IMR-90 (cell line): ENCODE measurements around the gene TBC1D22A. TPM values are rescaled to one million over a fixed set of nuclear protein-coding genes. Genes with fewer than 3 reads are reported as not detected.

Experiments
- ATAC-seq: fragments of 200-7000 bp; cut with Tn5 transposase; 2 replicates; pipeline ENCODE4 v1.9.1; 2020; ENCODE audit warnings: low read depth, mild to moderate bottlenecking, moderate library complexity
- BruUV-seq: library from RNA; stranded (reverse); fragments of 400-500 nt; replicated peaks from 2 replicates; lab custom pipeline; 2021; lab: Mats Ljungman, UMichigan
- CTCF ChIA-PET: fragments of 300-600 bp; formaldehyde crosslinking; extraction: SDS; loops from one replicate; lab custom pipeline; 2021; ENCODE audit warnings: antibody characterized with exemption; lab: Yijun Ruan, JAX
- POLR2A ChIA-PET: fragments of 300-600 bp; sonication (Branson Sonifier 250); formaldehyde crosslinking; loops from one replicate; lab custom pipeline; 2022; ENCODE audit warnings: antibody characterized with exemption; ENCODE audit not compliant: unreplicated experiment; lab: Charles Lee
- DNase-seq: peaks from one replicate; pipeline ENCODE4 v3.0.0; 2013
- H2AFZ ChIP-seq: replicated peaks from 2 replicates; pipeline ENCODE3; 2013; ENCODE audit warnings: low read length, mild to moderate bottlenecking; ENCODE audit not compliant: poor library complexity
- H2AK5ac ChIP-seq: 2 replicates; pipeline ENCODE4 v1.6.1; 2013; ENCODE audit warnings: low read depth, low read length, inconsistent platforms
- H2AK9ac ChIP-seq: replicated peaks from 2 replicates; pipeline ENCODE3; 2013; ENCODE audit warnings: mild to moderate bottlenecking, low read depth, low read length, moderate library complexity; ENCODE audit not compliant: poor library complexity
- H2BK120ac ChIP-seq: 2 replicates; pipeline ENCODE4 v1.6.1; 2013; ENCODE audit warnings: low read depth, low read length, inconsistent platforms
- H2BK15ac ChIP-seq: 3 replicates; pipeline ENCODE4 v1.6.1; 2013; ENCODE audit warnings: low read depth, low read length, inconsistent platforms
- H2BK20ac ChIP-seq: 2 replicates; pipeline ENCODE4 v1.6.1; 2013; ENCODE audit warnings: low read depth, mild to moderate bottlenecking, inconsistent platforms, low read length, moderate library complexity
- H2BK5ac ChIP-seq: 2 replicates; pipeline ENCODE4 v1.6.1; 2013; ENCODE audit warnings: mild to moderate bottlenecking, low read depth, low read length, inconsistent platforms; ENCODE audit not compliant: poor library complexity, severe bottlenecking
- H3K14ac ChIP-seq: replicated peaks from 2 replicates; pipeline ENCODE4 v1.6.1; 2013; ENCODE audit warnings: low read depth, low read length, inconsistent platforms
- H3K18ac ChIP-seq: 2 replicates; pipeline ENCODE4 v1.6.1; 2013; ENCODE audit warnings: low read depth, low read length, control low read depth
- H3K23ac ChIP-seq: 2 replicates; pipeline ENCODE4 v1.6.1; 2013; ENCODE audit warnings: low read depth, low read length, inconsistent platforms
- H3K27ac ChIP-seq: 2 replicates; pipeline ENCODE4 v1.5.1; 2013; ENCODE audit warnings: mild to moderate bottlenecking, control low read depth, low read length; ENCODE audit not compliant: insufficient read depth
- H3K27me3 ChIP-seq: 2 replicates; pipeline ENCODE4 v1.6.1; 2013; ENCODE audit warnings: low read length; ENCODE audit not compliant: control insufficient read depth, insufficient read depth
- H3K36me3 ChIP-seq: 2 replicates; pipeline ENCODE4 v1.6.1; 2013; ENCODE audit warnings: low read length, mixed read lengths; ENCODE audit not compliant: control insufficient read depth, insufficient read depth
- H3K4ac ChIP-seq: 2 replicates; pipeline ENCODE4 v1.6.1; 2013; ENCODE audit warnings: low read depth, low read length, inconsistent platforms
- H3K4me1 ChIP-seq: 2 replicates; pipeline ENCODE4 v1.6.1; 2013; ENCODE audit warnings: low read length, mixed read lengths; ENCODE audit not compliant: control insufficient read depth, insufficient read depth
- H3K4me2 ChIP-seq: 2 replicates; pipeline ENCODE4 v1.6.1; 2013; ENCODE audit warnings: low read depth, mild to moderate bottlenecking, control low read depth, low read length, moderate library complexity
- H3K4me3 ChIP-seq: 2 replicates; pipeline ENCODE4 v1.5.1; 2013; ENCODE audit warnings: low read depth, mild to moderate bottlenecking, control low read depth, low read length, moderate library complexity; ENCODE audit not compliant: insufficient read depth
- H3K56ac ChIP-seq: 2 replicates; pipeline ENCODE4 v1.6.1; 2013; ENCODE audit warnings: low read length, inconsistent platforms; ENCODE audit not compliant: insufficient read depth; ENCODE audit errors: extremely low read depth
- H3K79me1 ChIP-seq, 2 experiments: 2 replicates each; pipeline ENCODE4 v1.6.1; 2013; ENCODE audit warnings: low read length in 2 of 2, inconsistent platforms in 1 of 2, low read depth in 1 of 2
- H3K9ac ChIP-seq: 2 replicates; pipeline ENCODE4 v1.6.1; 2013; ENCODE audit warnings: low read depth, low read length, control low read depth
- H3K9me1 ChIP-seq: 2 replicates; pipeline ENCODE4 v1.6.1; 2013; ENCODE audit warnings: low read length, inconsistent platforms; ENCODE audit not compliant: insufficient read depth
- H3K9me3 ChIP-seq: 2 replicates; pipeline ENCODE4 v1.6.1; 2013; ENCODE audit warnings: low read length; ENCODE audit not compliant: control insufficient read depth, insufficient read depth
- H4K20me1 ChIP-seq: 2 replicates; pipeline ENCODE4 v1.6.1; 2013; ENCODE audit warnings: low read length, inconsistent platforms; ENCODE audit not compliant: insufficient read depth
- H4K5ac ChIP-seq: 2 replicates; pipeline ENCODE4 v1.6.1; 2013; ENCODE audit warnings: mild to moderate bottlenecking, low read depth, low read length, control low read depth
- H4K8ac ChIP-seq, 2 experiments: 2 replicates each; pipeline ENCODE4 v1.6.1; 2013; ENCODE audit warnings: low read depth in 2 of 2, low read length in 2 of 2, control low read depth in 1 of 2, inconsistent platforms in 1 of 2
- H4K91ac ChIP-seq: 2 replicates; pipeline ENCODE4 v1.6.1; 2013; ENCODE audit warnings: low read depth, low read length, inconsistent platforms; ENCODE audit not compliant: insufficient read depth
- CEBPB ChIP-seq: IDR thresholded peaks from 2 replicates; pipeline ENCODE4 v1.6.1; 2012; ENCODE audit warnings: low read depth, low read length, improper control_type of control experiment
- FOS ChIP-seq: fragments of 150-350 bp; IDR thresholded peaks from 2 replicates; pipeline ENCODE4 v1.6.1; 2016; ENCODE audit warnings: low read depth, low read length
- MAFK ChIP-seq: IDR thresholded peaks from 2 replicates; pipeline ENCODE4 v1.6.1; 2012; ENCODE audit warnings: low read depth, low read length, improper control_type of control experiment
- MAZ ChIP-seq: IDR thresholded peaks from 2 replicates; pipeline ENCODE4 v1.6.1; 2012; ENCODE audit warnings: low read depth, mild to moderate bottlenecking, low read length, improper control_type of control experiment, moderate library complexity, borderline replicate concordance
- MXI1 ChIP-seq: IDR thresholded peaks from 2 replicates; pipeline ENCODE4 v1.6.1; 2012; ENCODE audit warnings: low read depth, mild to moderate bottlenecking, low read length, moderate library complexity, borderline replicate concordance
- POLR2A ChIP-seq: IDR thresholded peaks from 2 replicates; pipeline ENCODE4 v1.6.1; 2012; ENCODE audit warnings: mild to moderate bottlenecking, low read depth, low read length
- RAD21 ChIP-seq: IDR thresholded peaks from 2 replicates; pipeline ENCODE4 v1.6.1; 2012; ENCODE audit warnings: low read length, improper control_type of control experiment
- RFX5 ChIP-seq: IDR thresholded peaks from 2 replicates; pipeline ENCODE4 v1.8.0; 2012; ENCODE audit warnings: low read depth, mild to moderate bottlenecking, low read length, moderate library complexity
- WGBS, 2 experiments: methylation state at CpG; one replicate each; pipeline versions ENCODE4 v1.1.5 to v1.1.7; 2013; ENCODE audit warnings: missing lambda C conversion rate in 2 of 2; ENCODE audit not compliant: insufficient read length in 1 of 2; ENCODE audit errors: extremely low coverage in 2 of 2; 5-methylcytosine and 5-hydroxymethylcytosine counted together
- dilution Hi-C: fragments of 300-500 bp; cut with HindIII; formaldehyde crosslinking; loops from one replicate; pipeline ENCODE4 v1.14.3; 2018; ENCODE audit warnings: low sequenced_read_pairs; ENCODE audit not compliant: unreplicated experiment
- in situ Hi-C: fragments of 300-500 bp; cut with MboI; formaldehyde crosslinking; loops from 3 replicates; pipeline ENCODE4 v1.14.3; 2019; ENCODE audit warnings: low sequenced_read_pairs, inconsistent platforms, mixed read lengths
- intact Hi-C: fragments of 100-400 bp; cut with micrococcal nuclease; formaldehyde crosslinking; loops from 2 replicates; pipeline ENCODE4 v1.10.0; 2022
- polyA plus RNA-seq, 3 experiments: library from polyadenylated mRNA; depleted of rRNA; stranded (reverse); fragments of >200 nt; gene quantifications; 2 replicates each; pipeline ENCODE4 v1.2.3, GENCODE V29; 2012; ENCODE audit warnings: low replicate concordance in 1 of 3
- total RNA-seq: library from RNA; depleted of rRNA; stranded (reverse); fragments of >200 nt; gene quantifications from 2 replicates; pipeline ENCODE4 v1.2.3, GENCODE V29; 2012
- TF ChIP-seq, protein P1 (sequence below): conservative IDR thresholded peaks from 2 replicates; pipeline ENCODE4 v1.5.1; 2012; ENCODE audit warnings: mild to moderate bottlenecking, low read depth, low read length, improper control_type of control experiment
- TF ChIP-seq, protein P2 (sequence below): fragments of 150-350 bp; IDR thresholded peaks from 2 replicates; pipeline ENCODE4 v1.6.1; 2016; ENCODE audit warnings: low read depth, mild to moderate bottlenecking, low read length, moderate library complexity, borderline replicate concordance
- TF ChIP-seq, protein P3 (sequence below): fragments of 150-350 bp; IDR thresholded peaks from 2 replicates; pipeline ENCODE4 v1.6.1; 2017; ENCODE audit warnings: mild to moderate bottlenecking, antibody characterized with exemption, low read length, low read depth

TBC1D22A gene
- total and polyA plus RNA-seq, 2 of the 4 experiments (the other 2 are of a cell fraction) = 9.0 to 16.7 TPM

DNA sequence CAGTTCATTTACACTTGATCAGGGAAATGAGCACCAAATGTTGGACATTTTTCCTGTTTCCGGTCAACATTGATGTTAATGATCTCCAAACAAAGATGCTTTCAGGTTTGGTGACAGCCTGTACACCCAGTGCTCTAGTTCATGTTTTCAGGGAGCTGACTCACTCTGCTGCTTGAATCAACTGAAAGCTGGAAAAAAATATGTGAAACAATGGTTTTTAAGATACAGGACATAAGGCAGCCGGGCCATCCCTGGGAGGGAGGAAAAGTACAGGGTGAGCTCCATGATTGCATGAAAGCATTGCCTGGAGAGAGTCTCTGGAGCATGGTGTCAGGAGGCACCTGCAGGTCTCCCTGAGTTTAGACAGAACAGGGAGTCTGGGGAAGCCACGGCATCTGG is 259.6 kb downstream of the TBC1D22A start:
- 100% methylated on average over 1 of the region's 3 CpGs; no CpG with 5 or more reads in 1 of the 2 experiments for WGBS, 2 experiments
- Histone ChIP-seq H3K4me3 (no peak overlapping the region), H3K4me1 (peaks cover 5% of the 10 kb centered on the region), H4K91ac (no peak overlapping the region), H3K27me3 (no peaks in the 10 kb centered on the region), H2BK5ac (no peak overlapping the region), H2AK5ac (no peak overlapping the region), H4K5ac (no peak overlapping the region), H3K23ac (no peak overlapping the region), H3K36me3 (no peaks in the 10 kb centered on the region; the same call in 1 of the 2 replicates), H3K18ac (no peak overlapping the region), H2AFZ (no peak overlapping the region), H3K27ac (no peak overlapping the region), H3K56ac (no peak overlapping the region), H3K79me1 (peaks cover 6 to 13% of the 10 kb centered on the region in 2 experiments; a peak in 2 of 4 replicates), H2BK15ac (no peak overlapping the region), H3K9me3 (no peaks in the 10 kb centered on the region), H2AK9ac (no peak overlapping the region), H2BK20ac (no peak overlapping the region), H3K9ac (no peak overlapping the region), H3K14ac (no peak overlapping the region), H4K20me1 (peaks cover 10% of the 10 kb centered on the region), H3K4ac (no peak overlapping the region), H2BK120ac (no peak overlapping the region), H3K4me2 (no peak overlapping the region), H3K9me1 (peaks cover 12% of the 10 kb centered on the region), H4K8ac (no peak overlapping the region)
- in situ Hi-C loops = no loop called here
- ChIA-PET POLR2A (no interaction called here), CTCF (no interaction called here)
- TF ChIP-seq, protein P1, sequence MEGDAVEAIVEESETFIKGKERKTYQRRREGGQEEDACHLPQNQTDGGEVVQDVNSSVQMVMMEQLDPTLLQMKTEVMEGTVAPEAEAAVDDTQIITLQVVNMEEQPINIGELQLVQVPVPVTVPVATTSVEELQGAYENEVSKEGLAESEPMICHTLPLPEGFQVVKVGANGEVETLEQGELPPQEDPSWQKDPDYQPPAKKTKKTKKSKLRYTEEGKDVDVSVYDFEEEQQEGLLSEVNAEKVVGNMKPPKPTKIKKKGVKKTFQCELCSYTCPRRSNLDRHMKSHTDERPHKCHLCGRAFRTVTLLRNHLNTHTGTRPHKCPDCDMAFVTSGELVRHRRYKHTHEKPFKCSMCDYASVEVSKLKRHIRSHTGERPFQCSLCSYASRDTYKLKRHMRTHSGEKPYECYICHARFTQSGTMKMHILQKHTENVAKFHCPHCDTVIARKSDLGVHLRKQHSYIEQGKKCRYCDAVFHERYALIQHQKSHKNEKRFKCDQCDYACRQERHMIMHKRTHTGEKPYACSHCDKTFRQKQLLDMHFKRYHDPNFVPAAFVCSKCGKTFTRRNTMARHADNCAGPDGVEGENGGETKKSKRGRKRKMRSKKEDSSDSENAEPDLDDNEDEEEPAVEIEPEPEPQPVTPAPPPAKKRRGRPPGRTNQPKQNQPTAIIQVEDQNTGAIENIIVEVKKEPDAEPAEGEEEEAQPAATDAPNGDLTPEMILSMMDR = no peak
- TF ChIP-seq FOS = no peak
- TF ChIP-seq, protein P2, sequence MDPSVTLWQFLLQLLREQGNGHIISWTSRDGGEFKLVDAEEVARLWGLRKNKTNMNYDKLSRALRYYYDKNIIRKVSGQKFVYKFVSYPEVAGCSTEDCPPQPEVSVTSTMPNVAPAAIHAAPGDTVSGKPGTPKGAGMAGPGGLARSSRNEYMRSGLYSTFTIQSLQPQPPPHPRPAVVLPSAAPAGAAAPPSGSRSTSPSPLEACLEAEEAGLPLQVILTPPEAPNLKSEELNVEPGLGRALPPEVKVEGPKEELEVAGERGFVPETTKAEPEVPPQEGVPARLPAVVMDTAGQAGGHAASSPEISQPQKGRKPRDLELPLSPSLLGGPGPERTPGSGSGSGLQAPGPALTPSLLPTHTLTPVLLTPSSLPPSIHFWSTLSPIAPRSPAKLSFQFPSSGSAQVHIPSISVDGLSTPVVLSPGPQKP = no peak
- TF ChIP-seq POLR2A = no peak
- no peak for TF ChIP-seq RFX5
- TF ChIP-seq, protein P3, sequence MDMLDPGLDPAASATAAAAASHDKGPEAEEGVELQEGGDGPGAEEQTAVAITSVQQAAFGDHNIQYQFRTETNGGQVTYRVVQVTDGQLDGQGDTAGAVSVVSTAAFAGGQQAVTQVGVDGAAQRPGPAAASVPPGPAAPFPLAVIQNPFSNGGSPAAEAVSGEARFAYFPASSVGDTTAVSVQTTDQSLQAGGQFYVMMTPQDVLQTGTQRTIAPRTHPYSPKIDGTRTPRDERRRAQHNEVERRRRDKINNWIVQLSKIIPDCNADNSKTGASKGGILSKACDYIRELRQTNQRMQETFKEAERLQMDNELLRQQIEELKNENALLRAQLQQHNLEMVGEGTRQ = no peak
- no peak for TF ChIP-seq MAFK
- TF ChIP-seq RAD21 = no peak
- no peak for TF ChIP-seq MAZ
- no peak for TF ChIP-seq CEBPB
- no peak for TF ChIP-seq MXI1
- intact Hi-C loops = no loop called here
- dilution Hi-C loops = no loop called here
- ATAC-seq = peak; percentile 49; the same call in 1 of the 2 replicates
- DNase-seq = peak; percentile 22
- no TSS peak for BruUV-seq
